Epithelial cell of proximal tubule (primary cell): Measurements from ENCODE around the gene WNT5A. TPM values are rescaled to one million over a fixed set of nuclear protein-coding genes. Genes with fewer than 3 reads are reported as not detected.

Source experiments
- DNase-seq: peaks from one replicate; pipeline ENCODE4 v3.0.0-alpha.2; 2011; ENCODE audit warnings: low read depth
- H3K4me3 ChIP-seq: 2 replicates; pipeline ENCODE4 v1.5.1; 2011; ENCODE audit warnings: low read depth, mild to moderate bottlenecking, low read length
- CTCF ChIP-seq: conservative IDR thresholded peaks from 2 replicates; pipeline ENCODE4 v1.5.1; 2012; ENCODE audit warnings: low read depth, mild to moderate bottlenecking, low read length
- total RNA-seq: library from RNA; depleted of rRNA; stranded (reverse); fragments of >200 nt; gene quantifications from 2 replicates; pipeline ENCODE4 v1.2.3, GENCODE V29; 2015

Gene WNT5A
- total RNA-seq, 1 donor from 2014 or later = 4.4 TPM

- no peak for TF ChIP-seq CTCF
- no peak overlapping the region for H3K4me3 ChIP-seq
- no peak for DNase-seq
These were observed 47.4 kb downstream of the WNT5A start for GRCh38 chr3:55439657-55440056.

GRCh38 chr3:55436644-55437043, 50.5 kb downstream of the WNT5A start:
- no peak overlapping the region for H3K4me3 ChIP-seq
- no peak for TF ChIP-seq CTCF
- DNase-seq = no peak

- DNase-seq = no peak
- no peak for TF ChIP-seq CTCF
- no peak overlapping the region for H3K4me3 ChIP-seq
These were observed 51.6 kb downstream of the WNT5A start for GRCh38 chr3:55435491-55435890.

- peak; percentile 76 for TF ChIP-seq CTCF
- DNase-seq = no peak
These were observed 52.3 kb downstream of the WNT5A start for GRCh38 chr3:55434789-55435188.

GRCh38 chr3:55431041-55431440, 56.1 kb downstream of the WNT5A start:
- no peak overlapping the region for H3K4me3 ChIP-seq
- TF ChIP-seq CTCF = no peak
- no peak for DNase-seq

More at GRCh38 chr3:55434789-55435188, 52.3 kb downstream of the WNT5A start:
- no peak overlapping the region for H3K4me3 ChIP-seq

- H3K4me3 ChIP-seq = no peak overlapping the region
- no peak for DNase-seq
- TF ChIP-seq CTCF = no peak
These were observed 59.4 kb downstream of the WNT5A start for GRCh38 chr3:55427739-55428138.

- no peak for TF ChIP-seq CTCF
- H3K4me3 ChIP-seq = no peak overlapping the region
- DNase-seq = no peak
These were observed 60.6 kb downstream of the WNT5A start for GRCh38 chr3:55426486-55426885.
